ENCODE measurements around the gene CCR8.
"Not testable (repeated sequence)": the region's sequence is repeated elsewhere in the genome, so short reads cannot be mapped to it uniquely, and the experiment has no call there.

CCR8 gene

DNA sequence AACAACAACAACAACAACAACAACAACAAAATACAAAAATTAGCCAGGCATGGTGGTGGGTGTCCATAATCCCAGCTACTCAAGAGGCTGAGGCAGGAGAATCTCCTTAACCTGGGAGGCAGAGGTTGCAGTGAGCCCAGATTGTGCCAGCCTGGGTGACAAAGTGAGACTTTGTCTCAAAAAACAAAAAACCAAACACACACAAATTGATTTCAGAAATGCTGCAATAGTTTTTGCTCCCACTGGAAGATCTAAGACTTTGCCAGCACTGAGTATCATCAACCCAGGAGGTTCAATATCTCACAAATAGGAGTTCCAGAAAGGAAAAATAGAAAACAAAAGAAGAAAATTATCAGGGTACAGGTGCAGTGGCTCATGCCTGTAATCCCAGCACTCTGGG, 16.2 kb upstream of the CCR8 start:
- no peak for DNase-seq (ENCODE audit: low read depth in 2 of 2, low spot score in 1 of 2)

DNA sequence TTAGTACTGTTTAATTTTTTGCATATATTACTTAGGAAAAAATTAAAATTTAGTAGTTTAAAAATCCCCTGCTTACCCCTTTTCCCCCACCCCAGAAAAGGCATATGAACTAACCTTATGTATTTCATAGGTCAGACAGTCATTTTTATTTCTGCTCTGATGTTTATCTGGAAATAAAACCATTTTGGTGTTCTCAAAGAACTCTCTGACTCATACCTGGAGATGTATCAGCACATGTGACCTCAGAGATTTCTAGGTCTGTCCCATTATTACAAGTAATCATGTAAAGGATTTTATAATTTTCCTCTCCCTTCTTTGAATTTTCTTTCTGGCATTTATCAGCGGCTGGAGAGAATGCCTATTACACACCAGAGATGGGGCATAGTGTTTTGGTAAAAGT, 14.1 kb upstream of the CCR8 start:
- no peak for DNase-seq (ENCODE audit: low read depth in 2 of 2, low spot score in 1 of 2)

DNA sequence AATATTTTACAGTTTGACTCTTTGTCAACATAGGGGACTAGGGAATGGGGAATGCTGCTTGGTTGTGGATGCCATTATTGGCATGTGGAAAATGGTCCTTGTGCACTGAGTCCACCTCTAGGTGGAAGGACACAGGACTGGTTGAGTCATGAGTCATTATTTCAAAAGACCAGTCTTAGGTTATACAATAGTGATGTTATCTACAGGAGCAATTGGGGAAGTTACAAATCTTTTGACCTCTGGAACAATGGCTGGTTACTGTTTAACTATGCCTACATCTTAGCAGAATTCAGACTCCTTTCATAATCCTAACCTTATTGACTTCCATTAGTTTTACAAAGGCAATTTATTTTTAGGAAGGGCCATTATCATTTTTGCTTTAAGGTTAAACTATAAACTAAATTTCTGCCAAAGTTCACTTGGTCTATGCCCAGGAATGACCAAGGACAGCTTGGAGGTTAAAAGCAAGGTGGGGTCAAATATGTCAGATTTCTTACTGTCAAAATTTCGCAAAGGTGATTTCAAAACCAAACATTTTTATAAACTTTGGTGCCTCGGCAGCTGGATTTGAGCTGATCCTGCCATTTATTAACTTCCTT, 11.8 kb upstream of the CCR8 start:
- no peak for DNase-seq (ENCODE audit: low read depth in 2 of 2, low spot score in 1 of 2)

DNA sequence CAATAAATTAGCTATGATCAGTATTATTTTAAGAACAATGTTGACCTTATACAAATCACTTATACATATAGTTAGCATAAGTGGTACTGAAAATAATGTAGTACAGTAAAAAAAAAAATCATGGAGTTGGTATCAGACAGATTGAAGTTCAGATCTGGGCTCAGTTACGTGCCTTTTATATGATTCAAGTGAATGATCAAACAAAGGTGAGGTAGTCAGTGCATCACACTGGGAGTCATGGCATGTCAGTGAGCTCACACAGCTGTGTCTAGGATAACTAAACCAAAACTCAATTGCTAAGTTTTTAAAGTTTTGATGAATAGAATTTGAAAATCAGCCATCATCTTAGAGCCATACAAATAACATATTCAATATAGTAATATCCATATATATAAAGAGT, 11.2 kb upstream of the CCR8 start:
- no peak for DNase-seq (ENCODE audit: low read depth in 2 of 2, low spot score in 1 of 2)

DNA sequence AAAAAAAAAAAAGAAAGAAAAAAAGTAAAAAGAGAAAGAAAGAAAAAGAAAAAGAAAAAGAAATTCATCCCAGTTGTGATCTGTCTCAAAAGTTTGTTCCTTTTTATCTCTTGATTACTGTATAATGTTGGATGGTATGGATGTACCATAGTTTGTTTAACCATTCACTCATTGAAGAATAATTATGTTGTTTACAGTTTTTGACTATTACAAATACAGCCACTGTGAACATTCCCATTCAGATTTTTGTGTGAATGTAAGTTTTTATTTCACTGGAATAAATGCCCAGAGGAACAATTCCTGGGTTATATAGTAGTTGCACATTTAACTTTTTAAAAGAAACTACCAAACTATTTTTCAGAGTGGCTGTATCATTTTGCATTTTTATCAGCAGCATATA, 10.3 kb upstream of the CCR8 start:
- DNase-seq (ENCODE audit: low read depth in 2 of 2, low spot score in 1 of 2): no peak

DNA sequence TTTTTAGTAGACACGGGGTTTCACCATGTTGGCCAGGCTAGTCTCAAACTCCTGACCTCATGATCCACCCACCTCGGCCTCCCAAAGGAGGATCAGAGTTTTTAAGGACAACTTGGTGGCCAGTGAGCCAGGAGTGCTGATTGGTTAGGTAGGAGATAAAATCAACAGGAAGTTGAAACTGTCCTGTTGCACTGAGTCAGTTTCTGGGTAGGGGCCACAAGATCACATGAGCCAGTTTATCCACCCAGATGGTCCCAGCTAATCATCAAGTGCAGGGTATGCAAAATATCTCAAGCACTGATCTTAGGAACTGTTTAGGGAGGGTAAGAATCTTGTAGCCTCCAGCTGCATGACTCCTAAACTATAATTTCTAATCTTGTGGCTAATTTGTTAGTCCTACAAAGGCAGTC, 7.9 kb upstream of the CCR8 start:
- DNase-seq (ENCODE audit: low read depth in 2 of 2, low spot score in 1 of 2): not testable (repeated sequence)

DNA sequence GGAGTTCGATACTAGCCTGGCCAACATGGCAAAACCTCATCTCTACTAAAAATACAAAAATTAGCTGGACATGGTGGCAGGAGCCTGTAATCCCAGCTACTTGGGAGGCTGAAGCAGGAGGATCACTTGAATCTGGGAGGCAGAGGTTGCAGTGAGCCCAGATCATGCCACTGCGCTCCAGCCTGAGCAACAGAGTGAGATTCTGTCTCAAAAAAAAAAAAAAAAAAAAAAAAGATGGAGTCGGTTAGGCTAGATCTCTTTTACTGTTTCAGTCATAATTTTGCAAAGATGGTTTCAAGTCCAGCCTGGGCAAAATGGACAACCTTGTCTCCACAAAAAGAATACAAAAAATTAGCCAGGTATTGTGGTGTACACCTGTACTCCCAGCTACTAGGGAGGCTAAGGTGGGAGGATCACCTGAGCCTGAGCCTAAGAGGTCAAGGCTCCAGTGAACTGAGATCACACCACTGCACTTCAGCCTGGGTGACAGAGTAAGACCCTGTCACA, 7.2 kb upstream of the CCR8 start:
- DNase-seq (ENCODE audit: low read depth in 2 of 2, low spot score in 1 of 2): not testable (repeated sequence)

DNA sequence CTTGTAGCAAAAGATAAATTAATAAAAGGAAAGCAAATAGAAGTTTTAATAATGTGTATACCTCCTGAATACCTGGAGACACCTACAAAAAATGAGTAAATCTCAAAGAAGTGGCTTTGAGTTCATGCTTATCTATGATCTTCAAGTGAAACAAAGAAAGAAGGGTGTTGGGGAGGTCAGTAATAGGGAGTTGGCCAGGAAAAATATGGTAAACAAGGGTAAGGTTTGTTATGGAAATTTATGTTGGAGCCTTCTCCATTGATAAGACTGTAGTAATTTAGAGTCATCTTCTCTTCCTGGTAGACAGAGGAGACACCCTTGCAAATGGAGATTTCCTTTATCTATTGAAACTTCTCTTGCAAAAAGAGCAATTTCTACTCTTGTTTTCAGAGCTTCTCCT, 6.6 kb upstream of the CCR8 start:
- no peak for DNase-seq (ENCODE audit: low read depth in 2 of 2, low spot score in 1 of 2)

DNA sequence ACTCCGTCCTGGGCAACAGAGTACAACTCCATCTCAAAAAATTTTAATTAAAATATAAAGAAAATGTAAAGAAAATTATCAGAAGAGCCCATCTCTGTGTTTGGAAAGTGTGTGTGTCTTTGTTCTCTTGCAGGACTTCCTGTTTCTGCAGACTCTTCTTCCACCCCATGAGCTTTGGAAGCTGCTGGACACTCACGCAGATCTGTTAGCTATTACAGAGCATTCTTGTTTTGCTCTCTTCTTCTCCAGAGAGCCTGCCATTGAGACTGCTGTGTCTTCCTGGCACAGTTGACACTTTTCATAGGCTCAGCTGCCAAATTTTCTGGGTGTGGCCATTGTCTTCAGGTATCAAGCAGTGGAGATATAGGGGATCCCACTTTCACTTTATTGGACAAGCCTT, 6.0 kb upstream of the CCR8 start:
- no peak for DNase-seq (ENCODE audit: low read depth in 2 of 2, low spot score in 1 of 2)

DNA sequence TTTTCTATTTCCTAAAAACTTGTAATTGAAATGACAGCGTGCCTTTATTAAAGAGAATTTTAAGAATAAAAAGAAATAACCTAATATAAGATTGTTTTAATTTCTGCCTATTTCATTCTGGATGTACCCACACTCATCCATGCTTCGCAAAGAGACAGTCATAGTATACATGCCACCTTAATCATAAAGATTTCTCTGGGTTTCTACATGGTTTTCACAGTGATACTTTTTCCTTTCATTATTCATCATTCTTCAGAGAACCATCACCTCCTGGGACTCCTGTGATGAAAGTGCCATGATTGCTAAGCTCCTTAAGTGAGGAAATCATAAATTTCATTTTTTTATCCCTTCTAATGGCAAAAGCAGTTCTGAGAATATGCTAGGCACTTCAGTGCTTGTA, 4.3 kb upstream of the CCR8 start:
- no peak for DNase-seq (ENCODE audit: low read depth in 2 of 2, low spot score in 1 of 2)

DNA sequence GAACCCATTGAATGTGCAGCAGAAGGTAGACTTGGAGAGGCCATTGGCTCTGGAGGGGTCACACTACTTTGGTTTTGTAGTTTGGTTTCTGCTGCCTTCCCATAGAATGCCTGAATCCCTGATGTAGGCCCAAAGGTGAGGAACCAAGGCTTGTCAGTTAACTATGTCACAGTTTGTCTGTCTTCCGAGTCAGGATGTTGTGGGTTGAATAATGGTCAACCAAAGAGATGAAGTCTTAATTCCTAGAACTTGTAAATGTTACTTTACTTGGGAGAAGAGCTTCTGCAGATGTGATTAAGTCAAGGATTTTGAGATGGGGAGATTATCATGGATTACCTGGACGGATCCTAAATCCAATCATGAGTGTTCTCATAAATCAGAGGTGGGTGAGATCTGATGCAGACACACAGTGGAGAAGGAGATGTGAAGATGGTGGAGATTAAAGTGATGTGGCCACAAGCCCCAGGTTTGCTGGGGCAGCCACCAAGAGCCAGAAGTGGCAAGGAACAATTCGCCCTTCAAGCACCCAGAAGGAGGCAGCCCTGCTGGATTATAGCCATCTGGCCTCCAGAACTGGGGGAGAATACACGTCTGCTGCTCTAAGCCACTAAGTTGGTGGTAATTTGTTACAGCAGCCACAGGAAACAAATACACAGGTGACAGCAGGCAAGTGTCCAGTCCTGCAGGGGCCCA, 2.3 kb upstream of the CCR8 start:
- no peak for DNase-seq (ENCODE audit: low read depth in 2 of 2, low spot score in 1 of 2)

DNA sequence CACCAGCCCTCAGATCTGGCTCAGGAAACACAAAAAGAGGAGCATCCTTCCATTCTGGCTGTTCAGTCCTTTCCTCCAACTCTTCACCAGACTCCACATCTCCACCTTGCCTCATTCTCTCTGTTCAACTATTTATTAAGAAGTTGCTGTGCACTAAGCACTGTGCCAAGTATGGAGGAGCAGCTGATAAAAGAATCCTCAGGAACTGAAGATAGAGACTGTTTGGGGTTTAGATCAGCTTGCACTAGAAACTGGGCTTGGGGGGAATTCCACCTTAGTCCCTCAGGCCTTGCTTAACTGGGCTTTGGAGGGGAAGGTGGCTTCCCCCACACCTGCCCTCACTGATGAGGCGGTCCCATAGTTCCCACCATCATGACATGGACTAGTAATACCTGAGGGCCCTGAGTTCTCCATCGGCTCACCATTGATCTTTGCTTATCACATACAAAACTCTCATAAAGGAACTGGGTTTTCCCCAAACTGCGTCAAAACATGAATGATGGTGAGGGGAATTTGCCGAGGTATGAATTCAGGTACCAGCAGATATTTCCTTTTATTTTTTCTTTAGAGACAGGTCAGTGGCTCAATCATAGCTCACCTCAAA, 1.7 kb upstream of the CCR8 start:
- DNase-seq (ENCODE audit: low read depth in 2 of 2, low spot score in 1 of 2): no peak

DNA sequence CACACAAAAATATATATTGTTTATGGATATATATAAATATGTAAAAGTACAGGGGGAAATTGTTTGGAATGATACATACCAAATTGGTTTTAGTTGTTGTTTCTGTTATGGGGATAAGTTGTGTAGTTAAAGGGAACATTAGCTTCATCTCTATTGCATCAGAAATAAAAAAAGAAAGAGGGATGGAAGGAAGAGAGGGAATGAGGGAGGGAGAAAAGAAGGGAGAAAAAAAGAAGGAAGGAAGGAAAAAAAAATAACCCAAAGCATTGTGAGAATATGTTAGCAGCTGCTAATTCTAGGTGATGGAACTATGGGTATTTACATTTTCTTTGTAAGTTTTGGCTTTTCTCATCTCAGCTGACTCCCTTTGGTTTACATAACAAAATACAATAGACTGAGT, 1.3 kb downstream of the CCR8 start:
- no peak for DNase-seq (ENCODE audit: low read depth in 2 of 2, low spot score in 1 of 2)

DNA sequence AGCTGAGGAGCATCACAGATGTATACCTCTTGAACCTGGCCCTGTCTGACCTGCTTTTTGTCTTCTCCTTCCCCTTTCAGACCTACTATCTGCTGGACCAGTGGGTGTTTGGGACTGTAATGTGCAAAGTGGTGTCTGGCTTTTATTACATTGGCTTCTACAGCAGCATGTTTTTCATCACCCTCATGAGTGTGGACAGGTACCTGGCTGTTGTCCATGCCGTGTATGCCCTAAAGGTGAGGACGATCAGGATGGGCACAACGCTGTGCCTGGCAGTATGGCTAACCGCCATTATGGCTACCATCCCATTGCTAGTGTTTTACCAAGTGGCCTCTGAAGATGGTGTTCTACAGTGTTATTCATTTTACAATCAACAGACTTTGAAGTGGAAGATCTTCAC, 3.0 kb downstream of the CCR8 start:
- no peak for DNase-seq (ENCODE audit: low read depth in 2 of 2, low spot score in 1 of 2)

DNA sequence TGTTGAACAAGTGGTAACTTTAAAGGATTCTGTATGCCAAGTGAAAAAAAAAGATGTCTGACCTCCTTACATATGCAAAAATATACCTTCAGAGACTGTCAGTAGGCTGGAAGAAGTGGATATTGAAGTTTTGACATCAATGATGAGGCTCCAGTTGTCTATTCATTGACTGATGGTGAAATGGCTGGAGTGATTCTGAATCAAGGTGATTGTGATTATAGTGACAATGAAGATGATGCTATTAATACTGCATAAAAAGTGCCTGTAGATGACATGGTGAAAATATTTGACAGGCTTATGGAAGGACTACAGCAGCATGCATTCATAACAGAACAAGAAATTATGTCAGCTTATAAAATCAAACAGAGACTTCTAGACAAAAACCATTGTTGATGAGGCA, 4.1 kb downstream of the CCR8 start:
- no peak for DNase-seq (ENCODE audit: low read depth in 2 of 2, low spot score in 1 of 2)

DNA sequence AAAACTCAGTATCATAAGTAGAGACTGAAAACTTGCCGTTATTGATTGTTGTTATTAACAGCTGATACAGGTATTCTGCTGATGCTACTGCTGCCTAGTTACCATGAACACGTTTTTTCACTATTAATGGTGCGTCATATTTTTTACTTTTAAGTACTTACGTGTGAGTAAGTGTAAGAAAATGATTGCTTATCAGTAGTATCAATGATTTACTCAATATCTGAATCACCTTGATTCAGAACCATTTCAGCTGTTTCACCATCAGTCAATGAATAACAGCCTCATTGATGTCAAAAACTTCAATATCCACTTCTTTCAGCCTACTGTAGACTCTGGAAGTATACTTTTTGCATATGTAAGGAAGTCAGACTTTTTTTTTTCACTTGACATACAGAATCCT, 4.7 kb downstream of the CCR8 start:
- no peak for DNase-seq (ENCODE audit: low read depth in 2 of 2, low spot score in 1 of 2)

DNA sequence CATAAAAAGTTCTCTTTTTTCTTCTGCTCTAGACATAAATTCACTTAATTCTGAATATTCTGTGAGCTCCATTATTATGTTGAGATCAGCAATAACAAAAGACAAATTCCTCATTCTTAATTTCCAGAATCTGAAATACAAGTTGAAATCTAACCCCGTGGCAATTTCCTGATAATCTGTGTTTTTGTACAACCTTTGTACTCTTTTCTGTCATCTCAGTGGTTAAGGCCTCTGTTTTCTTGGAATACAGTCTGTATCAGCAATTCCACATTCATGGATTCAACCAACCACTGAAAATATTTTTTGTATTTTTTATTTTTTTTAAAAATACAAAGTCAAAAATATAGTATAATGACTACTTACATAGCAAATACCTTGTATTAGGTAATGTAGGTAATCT, 8.7 kb downstream of the CCR8 start:
- no peak for DNase-seq (ENCODE audit: low read depth in 2 of 2, low spot score in 1 of 2)

DNA sequence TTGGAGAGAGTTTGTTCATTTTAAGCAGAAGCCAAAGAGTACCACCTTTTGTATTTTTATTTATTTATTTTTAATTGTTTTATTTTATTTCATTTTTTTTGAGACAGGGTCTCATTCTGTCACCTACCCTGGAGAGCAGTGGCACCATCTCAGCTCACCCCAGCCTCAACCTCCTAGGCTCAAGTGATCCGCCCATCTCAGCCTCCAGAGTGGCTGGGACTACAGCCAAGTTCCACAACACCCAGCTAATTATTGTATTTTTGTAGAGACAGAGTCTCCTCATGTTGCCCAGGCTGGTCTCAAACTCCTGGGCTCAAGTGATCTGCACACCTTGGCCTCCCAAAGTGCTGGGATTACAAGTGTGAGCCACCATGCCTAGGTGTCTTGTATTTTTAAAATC, 9.6 kb downstream of the CCR8 start:
- DNase-seq (ENCODE audit: low read depth in 2 of 2, low spot score in 1 of 2): no peak

DNA sequence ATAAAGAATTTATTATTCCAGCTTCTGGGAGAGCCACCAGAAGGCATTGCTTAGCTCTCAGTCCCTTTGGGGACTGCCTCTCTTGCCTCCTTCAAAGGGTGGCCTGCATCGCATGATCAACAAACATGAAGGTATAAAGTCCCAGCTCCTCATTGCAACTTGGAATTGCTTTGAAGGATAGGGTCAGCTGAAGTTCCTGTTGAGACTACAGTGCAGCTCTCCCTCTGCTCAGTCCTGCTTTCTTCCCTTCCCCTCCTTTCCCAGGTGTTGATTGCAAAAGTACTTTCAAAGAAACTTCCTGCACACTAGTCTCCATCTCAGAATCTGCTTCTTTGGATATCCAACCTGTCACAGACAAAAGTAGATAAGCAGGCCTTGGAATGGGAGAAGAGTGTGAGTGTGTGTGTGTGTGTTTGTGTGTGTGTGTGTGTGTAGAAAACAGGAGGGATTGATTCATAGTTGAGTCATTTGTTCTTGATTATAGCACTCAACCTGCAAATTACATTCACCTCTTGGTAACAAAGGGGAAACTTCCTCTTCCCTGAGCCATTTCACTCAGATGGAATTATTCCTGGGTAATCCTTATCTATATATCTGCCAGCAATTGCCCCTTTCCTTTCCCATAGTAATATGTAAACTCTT, 13.7 kb downstream of the CCR8 start:
- no peak for DNase-seq (ENCODE audit: low read depth in 2 of 2, low spot score in 1 of 2)

DNA sequence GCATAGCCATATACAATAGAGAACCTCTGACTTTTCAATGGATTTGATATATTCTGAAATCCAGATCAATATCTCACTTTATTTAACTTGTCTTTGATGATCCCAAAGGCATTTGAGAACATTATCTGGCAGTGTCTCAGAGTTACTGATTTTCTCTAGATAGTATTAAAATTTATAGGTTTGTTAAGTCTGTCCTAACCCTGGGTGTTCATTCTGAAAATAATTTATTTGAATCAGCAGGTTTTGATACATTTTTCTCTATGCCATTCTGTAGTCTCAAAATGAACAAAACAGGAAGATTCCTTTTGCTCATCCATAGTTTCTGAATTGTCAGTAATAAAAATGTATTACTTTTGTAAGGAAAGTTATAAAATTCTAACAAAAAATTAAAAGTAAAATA, 14.3 kb downstream of the CCR8 start:
- no peak for DNase-seq (ENCODE audit: low read depth in 2 of 2, low spot score in 1 of 2)

DNA sequence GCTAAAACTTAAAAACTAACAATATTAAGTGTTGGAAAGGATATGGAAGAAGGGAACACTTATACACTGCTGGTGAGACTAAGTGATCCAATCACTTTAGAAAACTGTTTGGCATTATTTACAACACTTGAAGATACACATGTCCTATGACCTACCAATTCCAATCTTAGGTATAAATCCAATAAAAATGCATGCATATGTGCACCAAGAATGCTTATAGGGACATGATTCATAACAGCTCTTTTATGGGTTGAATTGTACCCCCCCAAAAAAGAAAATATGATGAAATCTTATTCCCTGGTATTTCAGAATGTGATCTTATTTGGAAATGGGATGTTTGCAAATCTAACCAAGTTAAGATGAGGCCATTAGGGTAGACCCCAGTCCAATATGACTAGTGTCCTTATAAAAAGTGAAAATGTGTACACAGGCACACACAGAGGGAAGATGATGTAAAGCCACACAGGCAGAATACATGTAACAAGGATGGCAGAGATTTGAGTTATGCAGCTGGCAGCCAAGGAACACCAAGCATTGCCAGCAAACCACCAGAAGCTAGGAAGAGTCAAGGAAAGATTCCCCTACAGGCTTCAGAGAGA, 15.3 kb downstream of the CCR8 start:
- DNase-seq (ENCODE audit: low read depth in 2 of 2, low spot score in 1 of 2): no peak
